ACC112 (cell line): ENCODE data around the gene SARNP.

ENCODE experiments used
- H2AFZ ChIP-seq: fragments of 200-600 bp; sonication (generic); one replicate; pipeline ENCODE4 v1.6.0; 2017; ENCODE audit warnings: antibody characterized with exemption, low read length; ENCODE audit not compliant: unreplicated experiment
- H3K27ac ChIP-seq: fragments of 200-600 bp; sonication (generic); 2 replicates; pipeline ENCODE4 v1.5.1; 2014; ENCODE audit warnings: low read depth, mild to moderate bottlenecking, antibody characterized with exemption, low read length, moderate library complexity
- H3K27me3 ChIP-seq: fragments of 200-600 bp; sonication (generic); 2 replicates; pipeline ENCODE4 v1.6.1; 2014; ENCODE audit warnings: mild to moderate bottlenecking, antibody characterized with exemption, low read length, moderate library complexity, mixed read lengths; ENCODE audit not compliant: insufficient read depth
- H3K36me3 ChIP-seq: fragments of 200-600 bp; sonication (generic); 2 replicates; pipeline ENCODE4 v1.6.1; 2016; ENCODE audit warnings: mild to moderate bottlenecking, antibody characterized with exemption, low read length, moderate library complexity, mixed read lengths; ENCODE audit not compliant: insufficient read depth
- H3K4me1 ChIP-seq: fragments of 200-600 bp; sonication (generic); one replicate; pipeline ENCODE4 v1.6.1; 2016; ENCODE audit warnings: low read length, mixed read lengths; ENCODE audit not compliant: insufficient read depth, unreplicated experiment, control insufficient read depth
- H3K4me3 ChIP-seq: fragments of 200-600 bp; sonication (generic); 2 replicates; pipeline ENCODE4 v1.5.1; 2014; ENCODE audit warnings: mild to moderate bottlenecking, low read depth, low read length
- H3K79me2 ChIP-seq: fragments of 200-600 bp; sonication (generic); one replicate; pipeline ENCODE4 v1.6.0; 2016; ENCODE audit warnings: low read length; ENCODE audit not compliant: control insufficient read depth, unreplicated experiment, insufficient read depth

Gene SARNP

GRCh38 chr12:55823419-55823818 is 5.9 kb upstream of the SARNP start:
- H3K79me2 ChIP-seq: peaks cover 37% of the 10 kb centered on the region
- no peaks in the 10 kb centered on the region for H3K27me3 ChIP-seq
- H3K4me3 ChIP-seq: no peak overlapping the region
- H2AFZ ChIP-seq: no peak overlapping the region
- H3K27ac ChIP-seq: no peak overlapping the region
- peaks cover 17% of the 10 kb centered on the region for H3K36me3 ChIP-seq
- peaks cover 34% of the 10 kb centered on the region for H3K4me1 ChIP-seq

GRCh38 chr12:55822228-55822627 is 4.7 kb upstream of the SARNP start:
- Histone ChIP-seq H3K4me3 (no peak overlapping the region), H2AFZ (no peak overlapping the region), H3K27ac (no peak overlapping the region), H3K36me3 (peaks cover 13% of the 10 kb centered on the region), H3K27me3 (no peaks in the 10 kb centered on the region), H3K4me1 (peaks cover 22% of the 10 kb centered on the region), H3K79me2 (peaks cover 32% of the 10 kb centered on the region)

GRCh38 chr12:55820679-55821078 is 3.2 kb upstream of the SARNP start:
- no peak overlapping the region for H2AFZ ChIP-seq

GRCh38 chr12:55818886-55819285 is 1.4 kb upstream of the SARNP start:
- H3K4me3 ChIP-seq: peak overlapping the region; percentile 91
- H3K79me2 ChIP-seq: peaks cover 53% of the 10 kb centered on the region

More at GRCh38 chr12:55820679-55821078, 3.2 kb upstream of the SARNP start:
- H3K36me3 ChIP-seq: peaks cover 12% of the 10 kb centered on the region
- no peak overlapping the region for H3K4me3 ChIP-seq
- peaks cover 27% of the 10 kb centered on the region for H3K4me1 ChIP-seq
- no peaks in the 10 kb centered on the region for H3K27me3 ChIP-seq
- no peak overlapping the region for H3K27ac ChIP-seq
- peaks cover 36% of the 10 kb centered on the region for H3K79me2 ChIP-seq

GRCh38 chr12:55818140-55818728 is 710 bp upstream of the SARNP start:
- peaks cover 12% of the 10 kb centered on the region for H3K36me3 ChIP-seq
- peaks cover 59% of the 10 kb centered on the region for H3K79me2 ChIP-seq
- peak overlapping the region; percentile 8 for H2AFZ ChIP-seq
- no peaks in the 10 kb centered on the region for H3K27me3 ChIP-seq
- peak overlapping the region; percentile 48 for H3K27ac ChIP-seq
- H3K4me1 ChIP-seq: peaks cover 31% of the 10 kb centered on the region
- peak overlapping the region; percentile 91 for H3K4me3 ChIP-seq

More at GRCh38 chr12:55818886-55819285, 1.4 kb upstream of the SARNP start:
- Histone ChIP-seq H3K4me1 (peaks cover 31% of the 10 kb centered on the region), H3K27me3 (no peaks in the 10 kb centered on the region), H3K36me3 (peaks cover 12% of the 10 kb centered on the region), H2AFZ (no peak overlapping the region), H3K27ac (peak overlapping the region; percentile 48)

- Histone ChIP-seq H3K79me2 (peaks cover 73% of the 10 kb centered on the region), H3K27me3 (no peaks in the 10 kb centered on the region), H3K4me1 (peaks cover 31% of the 10 kb centered on the region), H3K27ac (peak overlapping the region; percentile 69), H3K4me3 (peak overlapping the region; percentile 91), H3K36me3 (peaks cover 16% of the 10 kb centered on the region), H2AFZ (peak overlapping the region; percentile 56)
Observed at GRCh38 chr12:55816881-55817344, 611 bp downstream of the SARNP start.

- H3K27ac ChIP-seq: no peak overlapping the region
- peaks cover 31% of the 10 kb centered on the region for H3K4me1 ChIP-seq
- peaks cover 87% of the 10 kb centered on the region for H3K79me2 ChIP-seq
- H3K36me3 ChIP-seq: peaks cover 14% of the 10 kb centered on the region
- peak overlapping the region; percentile 91 for H3K4me3 ChIP-seq
- H3K27me3 ChIP-seq: no peaks in the 10 kb centered on the region
- no peak overlapping the region for H2AFZ ChIP-seq
Observed at GRCh38 chr12:55815473-55815872, 2.1 kb downstream of the SARNP start.

GRCh38 chr12:55814257-55814656 is 3.3 kb downstream of the SARNP start:
- Histone ChIP-seq H3K36me3 (peaks cover 8% of the 10 kb centered on the region; the same call in 1 of the 2 replicates), H2AFZ (no peak overlapping the region), H3K27me3 (no peaks in the 10 kb centered on the region), H3K4me1 (peaks cover 27% of the 10 kb centered on the region), H3K79me2 (peaks cover 94% of the 10 kb centered on the region), H3K4me3 (no peak overlapping the region), H3K27ac (no peak overlapping the region)

- H3K27ac ChIP-seq: no peak overlapping the region
- H3K4me3 ChIP-seq: no peak overlapping the region
- H3K36me3 ChIP-seq: peaks cover 10% of the 10 kb centered on the region; the same call in 1 of the 2 replicates
- peaks cover 19% of the 10 kb centered on the region for H3K4me1 ChIP-seq
- no peaks in the 10 kb centered on the region for H3K27me3 ChIP-seq
- peaks cover 96% of the 10 kb centered on the region for H3K79me2 ChIP-seq
- H2AFZ ChIP-seq: no peak overlapping the region
Observed at GRCh38 chr12:55812088-55812487, 5.4 kb downstream of the SARNP start.

GRCh38 chr12:55809274-55809673 is 8.2 kb downstream of the SARNP start:
- peaks cover 93% of the 10 kb centered on the region for H3K79me2 ChIP-seq
- no peak overlapping the region for H3K27ac ChIP-seq
- peaks cover 3% of the 10 kb centered on the region for H3K4me1 ChIP-seq
- no peak overlapping the region for H2AFZ ChIP-seq
- no peaks in the 10 kb centered on the region for H3K27me3 ChIP-seq
- no peak overlapping the region for H3K4me3 ChIP-seq
- H3K36me3 ChIP-seq: peaks cover 10% of the 10 kb centered on the region; the same call in 1 of the 2 replicates

GRCh38 chr12:55806982-55807381 is 10.5 kb downstream of the SARNP start:
- no peak overlapping the region for H2AFZ ChIP-seq
- no peak overlapping the region for H3K4me3 ChIP-seq
- peaks cover 79% of the 10 kb centered on the region for H3K79me2 ChIP-seq
- H3K27me3 ChIP-seq: no peaks in the 10 kb centered on the region
- H3K36me3 ChIP-seq: peaks cover 11% of the 10 kb centered on the region; the same call in 1 of the 2 replicates
- H3K4me1 ChIP-seq: no peaks in the 10 kb centered on the region
- H3K27ac ChIP-seq: no peak overlapping the region
